ENCODE data around the gene KCNMA1.

DNA sequence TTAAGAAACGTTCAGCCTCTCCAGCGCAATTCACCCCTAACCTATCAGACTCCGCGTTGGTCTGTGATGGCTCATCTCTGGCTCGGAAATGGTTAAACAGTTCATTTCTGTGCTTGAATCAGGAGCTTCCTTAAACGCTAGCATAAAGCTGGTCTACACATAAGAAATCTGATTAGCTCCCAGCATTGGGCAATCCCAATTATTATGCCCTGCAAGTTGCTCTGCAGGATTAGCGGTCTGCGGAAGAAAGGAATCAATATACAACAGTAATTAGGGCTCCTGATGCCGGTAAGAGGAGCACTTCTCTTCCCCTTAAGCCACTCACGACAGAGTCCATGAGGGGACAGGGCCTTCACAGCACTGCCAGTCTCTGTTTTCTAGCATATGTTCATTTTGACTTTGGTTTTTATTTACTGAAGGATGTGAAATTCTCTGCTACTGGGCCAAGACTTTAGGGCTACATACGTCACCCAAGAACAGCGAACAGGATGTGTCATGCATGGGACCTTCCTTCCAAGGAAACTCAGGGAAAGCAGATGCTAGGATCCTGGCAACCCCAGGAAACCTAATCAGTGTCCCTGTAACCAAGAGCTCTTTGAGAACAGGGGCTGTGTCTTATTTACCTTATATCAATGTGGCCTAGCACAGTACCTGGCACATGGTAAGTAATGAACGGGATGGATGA lies 324.4 kb downstream of the KCNMA1 start:
- TF ChIP-seq POLR2AphosphoS5 (IDR thresholded peaks at IDR 0.05), result no peak
- TF ChIP-seq, protein P1, sequence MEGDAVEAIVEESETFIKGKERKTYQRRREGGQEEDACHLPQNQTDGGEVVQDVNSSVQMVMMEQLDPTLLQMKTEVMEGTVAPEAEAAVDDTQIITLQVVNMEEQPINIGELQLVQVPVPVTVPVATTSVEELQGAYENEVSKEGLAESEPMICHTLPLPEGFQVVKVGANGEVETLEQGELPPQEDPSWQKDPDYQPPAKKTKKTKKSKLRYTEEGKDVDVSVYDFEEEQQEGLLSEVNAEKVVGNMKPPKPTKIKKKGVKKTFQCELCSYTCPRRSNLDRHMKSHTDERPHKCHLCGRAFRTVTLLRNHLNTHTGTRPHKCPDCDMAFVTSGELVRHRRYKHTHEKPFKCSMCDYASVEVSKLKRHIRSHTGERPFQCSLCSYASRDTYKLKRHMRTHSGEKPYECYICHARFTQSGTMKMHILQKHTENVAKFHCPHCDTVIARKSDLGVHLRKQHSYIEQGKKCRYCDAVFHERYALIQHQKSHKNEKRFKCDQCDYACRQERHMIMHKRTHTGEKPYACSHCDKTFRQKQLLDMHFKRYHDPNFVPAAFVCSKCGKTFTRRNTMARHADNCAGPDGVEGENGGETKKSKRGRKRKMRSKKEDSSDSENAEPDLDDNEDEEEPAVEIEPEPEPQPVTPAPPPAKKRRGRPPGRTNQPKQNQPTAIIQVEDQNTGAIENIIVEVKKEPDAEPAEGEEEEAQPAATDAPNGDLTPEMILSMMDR (IDR thresholded peaks at IDR 0.05; ENCODE audit: poor library complexity, severe bottlenecking), result no peak

All from neural cell (in vitro differentiated cells).